Midbrain (tissue), 1 donor: ENCODE results near the gene MEF2C.
A peak's percentile ranks its signal among the peaks of the same experiment; 100 is the strongest.

Source experiments
- DNase-seq: peaks from one replicate; lab custom pipeline; 2025; lab: John Stamatoyannopoulos, UW

MEF2C gene

DNA sequence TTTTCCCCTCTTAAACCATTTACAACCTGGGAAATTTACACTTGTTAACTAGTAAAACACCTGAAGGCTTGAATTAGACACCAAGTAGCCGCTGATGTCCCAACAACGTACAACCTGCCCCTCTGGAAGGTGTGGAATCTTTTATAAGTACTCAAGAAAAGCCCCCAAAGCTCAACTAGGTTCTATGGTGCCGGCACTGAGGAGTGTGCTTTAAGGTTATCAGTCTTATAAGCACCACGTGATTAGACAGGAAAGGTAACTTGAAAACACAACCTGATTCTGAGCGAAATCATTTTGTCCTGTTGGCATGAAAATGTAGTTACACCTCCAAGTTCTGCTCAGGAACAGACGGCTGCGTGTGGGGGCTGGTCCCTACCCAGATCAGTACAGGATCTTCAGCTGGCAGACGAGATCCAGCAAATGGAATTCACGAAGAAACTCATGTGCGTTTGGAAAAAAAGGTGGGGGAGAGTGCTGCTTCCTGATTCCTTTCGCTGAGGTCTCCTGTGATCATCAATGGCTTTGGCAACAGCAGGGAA lies 195.5 kb downstream of the MEF2C start:
- DNase-seq, result no peak

- DNase-seq, result no peak
These were observed 196.3 kb downstream of the MEF2C start for GRCh38 chr5:88686726-88687125.

DNA sequence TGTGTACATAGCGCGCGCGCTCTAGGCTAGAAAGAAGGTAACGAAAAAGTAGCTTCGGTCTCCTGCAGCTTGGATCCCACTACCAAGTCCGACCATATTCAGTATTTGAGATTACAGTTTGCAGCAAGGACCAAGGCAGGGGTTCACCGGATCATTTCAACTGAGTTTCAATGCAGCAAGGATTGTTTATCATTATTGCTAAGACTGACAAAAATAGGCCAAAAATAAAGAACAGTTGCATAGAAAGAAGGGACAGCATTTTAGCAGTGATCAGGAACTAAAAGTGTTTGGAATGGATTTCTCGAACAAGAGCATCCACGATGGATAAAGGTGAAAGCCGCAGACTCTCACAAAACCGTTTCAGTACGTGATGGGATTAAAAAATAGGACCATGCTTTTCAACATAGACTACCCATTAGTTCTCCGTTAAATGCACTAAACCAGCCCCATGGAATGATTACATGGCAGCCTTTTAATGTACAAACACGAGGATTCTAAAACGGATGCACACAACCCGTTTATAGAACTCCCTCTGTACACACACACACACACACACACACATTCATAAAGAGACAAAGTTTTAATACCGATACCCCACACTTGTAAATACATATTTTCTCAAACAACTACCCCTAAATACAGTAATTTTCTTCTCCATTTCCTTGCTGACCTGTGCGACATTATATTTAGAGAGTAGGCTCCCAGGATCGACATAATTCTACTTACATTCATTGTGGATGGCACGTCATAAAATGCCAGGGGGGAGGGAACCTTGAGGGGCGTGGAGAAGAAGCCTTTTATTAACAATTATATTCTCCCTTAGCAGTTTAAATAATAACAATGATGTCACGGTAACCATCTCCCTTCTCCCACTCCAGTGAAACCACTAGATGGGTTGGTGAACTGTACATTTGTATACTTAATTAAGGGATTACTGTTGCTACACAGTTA lies 197.1 kb downstream of the MEF2C start:
- DNase-seq, result no peak

GRCh38 chr5:88683506-88684135 lies 199.4 kb downstream of the MEF2C start:
- no peak for DNase-seq

GRCh38 chr5:88682881-88683361 lies 200.1 kb downstream of the MEF2C start:
- no peak for DNase-seq

DNA sequence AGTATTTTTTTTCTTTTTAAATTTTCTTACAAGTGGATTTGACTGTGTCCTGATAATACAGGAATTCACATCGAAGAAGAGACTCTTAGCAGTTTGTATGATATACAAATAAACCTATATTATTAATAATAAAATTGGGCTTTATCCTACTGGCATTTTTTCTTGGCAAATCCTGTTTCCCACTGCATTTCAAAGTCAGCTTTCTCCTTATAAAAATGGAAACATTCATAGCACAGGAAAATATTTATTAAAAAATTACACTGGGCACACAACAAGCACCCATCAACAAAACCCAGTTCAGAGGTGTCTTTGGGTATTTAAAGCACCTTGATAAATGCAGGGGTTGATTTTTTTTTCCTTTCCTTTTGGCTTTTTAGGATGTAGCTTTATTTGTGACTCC lies 200.9 kb downstream of the MEF2C start:
- no peak for DNase-seq

DNA sequence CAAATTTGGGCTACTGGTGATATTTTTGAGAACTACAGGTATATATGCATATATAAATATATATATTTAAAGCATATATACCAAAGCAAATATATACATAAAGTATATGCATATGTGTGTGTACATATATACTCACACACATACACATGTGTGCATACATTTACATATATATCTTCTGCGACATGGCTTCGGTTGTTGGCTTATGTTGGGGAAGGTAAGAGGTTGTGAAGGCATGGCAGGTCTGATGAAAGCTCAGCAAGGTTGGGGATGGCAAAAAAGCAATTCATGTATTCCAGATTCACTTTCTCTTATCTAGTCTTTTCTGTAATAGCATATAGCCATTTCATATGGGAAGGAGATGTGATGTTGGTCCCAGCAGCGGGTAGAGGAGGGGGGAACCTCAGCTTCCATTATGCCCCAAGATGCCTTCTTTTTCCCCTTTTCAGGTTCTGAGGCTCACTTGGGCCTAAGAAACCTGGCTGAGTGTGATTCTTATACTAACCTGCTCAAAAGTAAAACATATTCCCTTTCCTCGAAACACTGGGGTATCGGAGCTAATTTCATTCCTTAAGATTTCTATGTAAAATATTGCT lies 201.7 kb downstream of the MEF2C start:
- DNase-seq, result no peak

DNA sequence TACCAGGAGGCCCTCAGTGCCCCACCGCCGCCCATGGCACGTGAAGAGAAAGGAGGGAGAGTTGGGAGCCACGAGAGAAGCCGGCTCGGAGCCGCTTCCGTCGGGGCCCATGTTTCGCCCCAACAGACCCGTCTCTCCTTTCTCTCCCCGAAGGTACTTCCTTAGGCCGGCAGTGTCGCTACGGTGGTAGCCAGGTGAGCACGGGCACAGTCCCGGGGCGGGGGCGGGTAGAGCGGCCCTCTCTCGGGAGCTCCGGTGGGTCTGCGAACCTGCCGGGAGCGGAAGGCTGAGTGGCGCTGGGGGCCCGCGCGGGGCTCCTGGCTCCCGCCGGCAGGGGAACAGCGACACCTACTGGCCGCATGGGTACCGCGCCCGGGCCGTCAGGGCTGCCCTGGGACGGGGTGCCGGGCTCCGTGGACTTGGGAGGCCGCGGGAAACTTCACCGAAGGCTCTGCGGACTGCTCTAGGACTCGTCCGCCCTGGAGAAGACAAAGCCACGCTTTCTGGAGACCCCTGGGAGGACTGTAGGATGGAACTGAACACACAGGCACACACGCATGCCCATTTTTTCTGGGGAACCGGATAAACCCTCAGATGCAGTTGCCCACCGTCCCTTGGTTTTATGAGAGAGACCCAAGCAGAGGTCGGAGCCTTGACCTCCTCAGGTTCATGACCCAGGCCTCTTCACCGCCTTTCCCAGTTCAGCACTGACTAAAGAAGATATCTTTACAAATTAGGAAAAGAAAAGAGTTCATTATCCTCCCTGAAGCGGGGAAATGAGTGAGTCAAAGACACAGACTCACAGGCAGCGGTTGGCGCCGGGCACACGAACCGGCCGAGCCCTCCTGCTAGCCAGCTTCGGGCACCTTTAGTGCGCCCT lies 202.5 kb downstream of the MEF2C start:
- DNase-seq, result peak; percentile 91

- DNase-seq, result no peak
These were observed 203.3 kb downstream of the MEF2C start for GRCh38 chr5:88679638-88680037.

GRCh38 chr5:88678770-88679381 lies 204.1 kb downstream of the MEF2C start:
- no peak for DNase-seq

- no peak for DNase-seq
These were observed 204.8 kb downstream of the MEF2C start for GRCh38 chr5:88677943-88678769.

GRCh38 chr5:88677376-88677895 lies 205.5 kb downstream of the MEF2C start:
- DNase-seq, result no peak

DNA sequence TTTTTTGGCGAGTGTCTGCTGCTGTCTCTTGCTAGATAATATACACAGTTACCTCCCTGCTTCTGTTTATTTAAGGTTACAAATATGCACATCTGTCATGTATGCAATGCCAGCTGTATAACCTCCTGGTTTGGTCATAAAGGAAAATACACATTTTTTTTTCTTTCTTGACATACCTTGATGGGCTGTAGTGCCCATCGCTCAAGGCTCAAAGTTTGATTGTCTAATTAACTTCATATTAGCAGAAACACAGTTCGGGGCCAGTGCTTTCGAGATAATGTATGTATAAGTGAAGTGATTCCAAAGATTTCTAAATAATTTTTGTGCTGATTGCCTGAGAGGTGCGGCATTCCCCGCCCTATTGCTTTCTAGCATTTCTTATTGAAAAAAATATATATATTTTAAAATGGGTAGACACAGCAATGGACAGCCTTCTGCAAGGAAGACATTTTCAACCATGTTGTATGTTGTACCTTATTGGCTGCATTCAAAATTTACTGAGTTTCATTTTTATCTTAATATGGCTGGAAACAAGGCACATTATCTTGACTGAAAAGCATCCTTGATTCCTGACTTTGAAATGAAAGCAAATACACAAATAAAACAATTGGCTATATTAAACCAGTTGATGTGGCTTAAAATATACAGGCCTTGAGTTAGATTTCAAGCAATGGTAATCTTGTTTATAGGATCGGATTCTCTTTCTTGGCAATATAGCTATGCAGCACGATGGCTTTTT lies 206.2 kb downstream of the MEF2C start:
- no peak for DNase-seq

DNA sequence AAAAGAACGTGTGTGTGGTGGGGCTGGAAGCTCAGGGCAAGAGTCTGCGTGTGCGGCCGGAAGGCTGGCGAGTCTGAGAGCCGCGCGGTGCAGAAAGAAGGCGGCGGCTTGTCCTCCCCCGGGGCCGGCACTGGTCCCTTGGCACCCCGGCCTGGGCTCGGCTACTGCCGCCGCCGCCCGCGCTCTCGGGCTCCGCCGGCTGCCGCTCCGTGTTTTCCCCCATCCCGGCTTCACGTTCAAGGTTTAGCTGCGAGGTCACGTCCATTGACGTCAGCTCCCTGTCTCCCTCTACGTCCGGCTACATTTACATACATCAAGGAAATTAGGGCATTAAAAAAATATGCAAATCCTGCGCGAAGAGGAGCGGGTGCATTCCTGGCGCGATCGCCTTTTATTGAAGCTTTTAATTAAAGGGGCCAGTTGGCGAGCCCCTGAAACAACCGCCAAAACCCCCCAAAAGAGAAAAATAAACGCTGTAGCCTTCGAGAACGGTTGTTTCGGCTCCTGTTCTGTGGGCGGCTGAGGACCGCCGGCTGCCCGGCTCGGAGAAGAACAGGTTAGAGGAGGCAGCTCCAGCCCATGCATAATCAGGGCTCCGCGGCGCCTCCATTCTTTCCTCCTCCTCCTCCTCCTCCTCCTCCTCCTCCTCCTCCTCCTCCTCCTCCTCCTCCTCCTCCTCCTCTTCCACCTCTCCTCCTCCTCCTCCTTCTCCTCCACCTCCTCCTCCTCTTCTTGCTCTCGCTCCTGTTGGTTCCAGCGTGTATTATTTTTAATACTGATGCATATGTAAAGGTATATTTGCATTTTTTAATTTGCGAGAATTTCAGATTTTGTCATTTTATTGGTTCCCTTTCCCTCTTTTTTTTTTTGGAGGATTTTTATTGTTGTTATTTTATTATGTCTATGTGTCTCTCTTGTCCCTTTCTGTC lies 207.0 kb downstream of the MEF2C start:
- DNase-seq, result peak; percentile 74

DNA sequence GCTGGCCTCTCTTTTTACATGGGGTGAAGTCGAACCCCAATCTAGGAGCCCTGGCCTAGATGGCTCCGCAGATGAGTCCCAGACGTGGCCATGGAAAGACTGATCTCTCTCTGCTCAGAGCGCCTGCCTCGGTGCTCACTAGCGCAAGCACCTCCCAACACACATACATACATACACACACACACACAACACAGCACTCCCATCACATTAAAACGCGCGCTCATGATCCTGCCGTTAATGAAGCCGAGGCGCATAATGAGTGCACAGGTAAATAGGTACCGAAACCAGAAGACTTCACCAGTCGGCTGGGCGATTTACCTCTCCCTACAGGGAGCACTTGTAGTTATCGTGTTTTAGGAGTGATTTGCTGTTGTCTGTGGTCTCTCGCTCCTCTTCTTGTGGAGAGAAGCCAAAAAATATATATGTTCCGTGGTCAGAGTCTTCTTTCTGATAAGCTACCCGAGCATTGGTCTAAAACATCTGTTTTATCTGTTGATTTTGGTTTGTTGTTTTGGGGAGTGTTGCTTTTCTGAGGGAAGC lies 207.7 kb downstream of the MEF2C start:
- no peak for DNase-seq

DNA sequence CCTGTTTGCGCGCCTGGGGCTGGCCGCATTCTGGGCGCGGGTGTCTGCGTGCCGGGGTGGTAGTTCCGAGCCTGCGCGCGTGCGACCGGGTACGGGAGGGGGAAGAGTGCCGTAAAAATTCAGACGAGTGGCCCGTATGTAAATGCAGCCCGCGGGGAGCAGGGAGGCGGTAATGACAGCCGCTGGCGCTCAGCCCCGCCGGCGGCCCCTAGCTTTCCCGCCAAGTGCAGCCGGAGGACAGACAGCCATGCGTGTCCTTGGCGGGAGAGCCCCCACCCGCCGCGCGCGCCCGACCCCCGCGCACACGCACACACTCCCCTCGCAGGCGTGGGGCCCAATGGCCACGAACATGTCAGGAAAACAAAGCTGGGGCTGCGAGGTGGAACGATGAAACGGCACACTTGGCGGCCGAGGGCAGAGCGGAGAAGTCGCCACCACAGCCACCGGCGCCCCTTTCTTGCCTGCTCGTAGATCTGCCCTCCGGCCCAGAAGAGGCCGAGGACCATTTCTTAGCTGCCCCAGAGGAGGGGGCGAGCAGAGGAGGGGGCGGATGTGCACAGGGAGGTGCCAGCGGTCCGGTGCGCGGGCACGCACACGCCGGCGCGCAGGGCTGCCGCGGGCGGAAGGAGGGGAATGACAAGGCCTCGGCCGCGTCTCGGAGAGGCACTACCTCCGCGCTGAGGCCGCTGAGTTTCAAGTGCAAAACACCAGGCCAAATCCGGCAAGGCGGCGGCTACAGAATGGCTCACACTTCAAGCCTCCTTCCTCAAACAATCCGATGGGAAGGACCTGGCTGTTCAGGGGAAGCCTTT lies 208.4 kb downstream of the MEF2C start:
- peak; percentile 88 for DNase-seq
